Neural cell (in vitro differentiated cells): ENCODE measurements around the gene RNF125. TPM values are rescaled to one million over a fixed set of nuclear protein-coding genes. Genes with fewer than 3 reads are reported as not detected.

Experiments used
- H2AFZ ChIP-seq: fragments of 200-600, 300-800 bp; sonication (generic), shearing (Covaris generic); 2 replicates; pipeline ENCODE4 v1.6.0; 2014; ENCODE audit warnings: low read depth, mild to moderate bottlenecking, antibody characterized with exemption, low read length, moderate library complexity
- H3F3A ChIP-seq: fragments of 200-600 bp; shearing (Covaris generic); 2 replicates; pipeline ENCODE4 v1.6.1; 2016; ENCODE audit warnings: mild to moderate bottlenecking, moderate library complexity, mixed read lengths, antibody characterized with exemption, low read length; ENCODE audit not compliant: insufficient read depth, poor library complexity, severe bottlenecking
- H3K27ac ChIP-seq: fragments of 200-600, 300-800 bp; sonication (generic), shearing (Covaris generic); 2 replicates; pipeline ENCODE4 v1.5.1; 2014; ENCODE audit warnings: mild to moderate bottlenecking, low read length, moderate library complexity
- H3K27me3 ChIP-seq: fragments of 300-800, 200-600 bp; sonication (generic), shearing (Covaris generic); 2 replicates; pipeline ENCODE4 v1.6.0; 2014; ENCODE audit warnings: mild to moderate bottlenecking, low read depth, low read length, moderate library complexity; ENCODE audit not compliant: insufficient read depth
- H3K36me3 ChIP-seq: fragments of 300-800, 200-600 bp; sonication (generic), shearing (Covaris generic); 2 replicates; pipeline ENCODE4 v1.5.1; 2014; ENCODE audit warnings: mild to moderate bottlenecking, antibody characterized with exemption, low read length, moderate library complexity; ENCODE audit not compliant: insufficient read depth
- H3K4me2 ChIP-seq: fragments of 300-800, 200-600 bp; sonication (generic), shearing (Covaris generic); 2 replicates; pipeline ENCODE4 v1.6.0; 2014; ENCODE audit warnings: mild to moderate bottlenecking, low read length
- H3K4me3 ChIP-seq: fragments of 300-800, 200-600 bp; sonication (generic), shearing (Covaris generic); 2 replicates; pipeline ENCODE4 v1.5.1; 2014; ENCODE audit warnings: mild to moderate bottlenecking, low read length, moderate library complexity
- H3K79me2 ChIP-seq: fragments of 200-600 bp; shearing (Covaris generic); replicated peaks from 2 replicates; pipeline ENCODE4 v1.6.0; 2014; ENCODE audit warnings: mild to moderate bottlenecking, low read length, moderate library complexity; ENCODE audit not compliant: insufficient read depth
- H3K9ac ChIP-seq: fragments of 300-800, 200-600 bp; sonication (generic), shearing (Covaris generic); 2 replicates; pipeline ENCODE4 v1.6.1; 2016; ENCODE audit warnings: mild to moderate bottlenecking, low read length, mixed read lengths
- H3K9me2 ChIP-seq: fragments of 200-600 bp; shearing (Covaris generic); 2 replicates; pipeline ENCODE4 v1.6.1; 2016; ENCODE audit warnings: mild to moderate bottlenecking, low read length, mixed read lengths; ENCODE audit not compliant: insufficient read depth
- H3K9me3 ChIP-seq: fragments of 200-600, 300-800 bp; sonication (generic), shearing (Covaris generic); 2 replicates; pipeline ENCODE4 v1.6.1; 2016; ENCODE audit warnings: mild to moderate bottlenecking, mixed run types, low read length, moderate library complexity, mixed read lengths
- H4K20me1 ChIP-seq: fragments of 200-600 bp; shearing (Covaris generic); 2 replicates; pipeline ENCODE4 v1.6.1; 2016; ENCODE audit warnings: mild to moderate bottlenecking, mixed run types; ENCODE audit not compliant: insufficient read depth
- CTCF ChIP-seq: fragments of 450-650 bp; IDR thresholded peaks from 2 replicates; pipeline ENCODE4 v1.5.1; 2014; ENCODE audit warnings: antibody characterized with exemption, mild to moderate bottlenecking, moderate library complexity; ENCODE audit not compliant: poor library complexity, severe bottlenecking
- EP300 ChIP-seq: fragments of 450-650 bp; conservative IDR thresholded peaks from 2 replicates; pipeline ENCODE4 v1.6.1; 2014; ENCODE audit warnings: antibody characterized with exemption, mild to moderate bottlenecking, moderate library complexity; ENCODE audit not compliant: poor library complexity, severe bottlenecking
- EZH2 ChIP-seq: fragments of 200-600, 300-800 bp; shearing (Covaris generic), sonication (generic); IDR thresholded peaks from 2 replicates; pipeline ENCODE4 v1.6.1; 2014; ENCODE audit warnings: antibody characterized with exemption, low read length, borderline replicate concordance, mild to moderate bottlenecking; ENCODE audit not compliant: insufficient read depth, poor library complexity, severe bottlenecking
- MXI1 ChIP-seq: fragments of 450-650 bp; conservative IDR thresholded peaks from 2 replicates; pipeline ENCODE4 v1.6.1; 2014; ENCODE audit warnings: antibody characterized with exemption, mild to moderate bottlenecking; ENCODE audit not compliant: poor library complexity, severe bottlenecking
- POLR2AphosphoS5 ChIP-seq: IDR thresholded peaks from 2 replicates; pipeline ENCODE4 v1.6.1; 2012
- RAD21 ChIP-seq: fragments of 450-650 bp; conservative IDR thresholded peaks from 2 replicates; pipeline ENCODE4 v1.6.1; 2014; ENCODE audit warnings: antibody characterized with exemption, mild to moderate bottlenecking, moderate library complexity
- REST ChIP-seq: IDR thresholded peaks from 2 replicates; pipeline ENCODE4 v1.6.1; 2012; ENCODE audit warnings: borderline replicate concordance
- SMC3 ChIP-seq: fragments of 450-650 bp; conservative IDR thresholded peaks from 2 replicates; pipeline ENCODE4 v1.6.1; 2014; ENCODE audit warnings: antibody characterized with exemption, mild to moderate bottlenecking, moderate library complexity; ENCODE audit not compliant: poor library complexity
- TAF1 ChIP-seq: IDR thresholded peaks from 2 replicates; pipeline ENCODE4 v1.6.1; 2012; ENCODE audit warnings: low read depth
- polyA plus RNA-seq: library from polyadenylated mRNA; depleted of rRNA; stranded (reverse); fragments of >200 nt; gene quantifications from 2 replicates; pipeline ENCODE4 v1.2.3, GENCODE V29; 2014

Gene RNF125
- polyA plus RNA-seq, 1 donor from 2014 or later, result 0.04 TPM

GRCh38 chr18:31980863-31981262 is 37.8 kb upstream of the RNF125 start:
- no peak for TF ChIP-seq SMC3
- no peak for TF ChIP-seq EP300
- no peak for TF ChIP-seq CTCF
- TF ChIP-seq TAF1, result no peak
- H3K4me2 ChIP-seq, result no peak overlapping the region
- no peaks in the 10 kb centered on the region for H3K79me2 ChIP-seq
- no peaks in the 10 kb centered on the region for H3K27me3 ChIP-seq
- no peak overlapping the region for H3K4me3 ChIP-seq
- no peaks in the 10 kb centered on the region for H3K9me2 ChIP-seq
- H3K9me3 ChIP-seq, result no peaks in the 10 kb centered on the region
- H3K36me3 ChIP-seq, result no peaks in the 10 kb centered on the region
- no peak overlapping the region for H3K27ac ChIP-seq
- H3K9ac ChIP-seq, result no peak overlapping the region
- H4K20me1 ChIP-seq, result no peaks in the 10 kb centered on the region
- H3F3A ChIP-seq, result no peaks in the 10 kb centered on the region
- H2AFZ ChIP-seq, result no peak overlapping the region

- Histone ChIP-seq H2AFZ (no peak overlapping the region), H3F3A (no peaks in the 10 kb centered on the region), H3K9ac (no peak overlapping the region), H3K36me3 (no peaks in the 10 kb centered on the region), H3K27ac (no peak overlapping the region), H3K79me2 (no peaks in the 10 kb centered on the region), H3K9me3 (no peaks in the 10 kb centered on the region), H3K27me3 (no peaks in the 10 kb centered on the region), H3K4me2 (no peak overlapping the region), H4K20me1 (no peaks in the 10 kb centered on the region), H3K9me2 (no peaks in the 10 kb centered on the region), H3K4me3 (no peak overlapping the region)
- no peak for TF ChIP-seq EZH2
- no peak for TF ChIP-seq RAD21
- TF ChIP-seq CTCF, result no peak
- TF ChIP-seq MXI1, result no peak
- no peak for TF ChIP-seq SMC3
- no peak for TF ChIP-seq REST
- no peak for TF ChIP-seq POLR2AphosphoS5
- no peak for TF ChIP-seq EP300
- TF ChIP-seq TAF1, result no peak
Observed at GRCh38 chr18:31983020-31983419, 35.6 kb upstream of the RNF125 start.
